Stimulated activated CD8-positive, alpha-beta memory T cell treated with anti-CD3 and anti-CD28 coated beads, Interleukin-7, amount 100 ng/mL, for 48 hours (primary cell): ENCODE data around the gene MED12L.
"Not testable (repeated sequence)": the region's sequence is repeated elsewhere in the genome, so short reads cannot be mapped to it uniquely, and the experiment has no call there.

Experiments
- DNase-seq, 2 donors: peaks; one replicate each; pipeline ENCODE4 v3.0.0-alpha.2; 2020; ENCODE audit warnings: low read depth in 1 of 2; ENCODE audit errors: extremely low read depth in 1 of 2

The MED12L gene

GRCh38 chr3:151085227-151085888 is at the start of gene MED12L:
Gene MED12L, plus strand, starts transcription at chr3:151085664. Its CDS starts 1,263 bp downstream, at chr3:151086927.
- peak; percentile 47 to 53 for DNase-seq

GRCh38 chr3:151037746-151038477 is 47.6 kb upstream of the MED12L start:
- no peak for DNase-seq

GRCh38 chr3:151044706-151045105 is 40.8 kb upstream of the MED12L start:
- DNase-seq, result no peak

- no peak for DNase-seq
These were observed 37.8 kb upstream of the MED12L start for GRCh38 chr3:151047636-151048035.

GRCh38 chr3:151051533-151051932 is 33.9 kb upstream of the MED12L start:
- DNase-seq, result no peak

- no peak for DNase-seq
These were observed 33.1 kb upstream of the MED12L start for GRCh38 chr3:151052346-151052745.

GRCh38 chr3:151052756-151053155 is 32.7 kb upstream of the MED12L start:
- no peak for DNase-seq

GRCh38 chr3:151058740-151059139 is 26.7 kb upstream of the MED12L start:
- DNase-seq, result no peak

GRCh38 chr3:151062611-151063010 is 22.9 kb upstream of the MED12L start:
- DNase-seq, result no peak

GRCh38 chr3:151067158-151067557 is 18.3 kb upstream of the MED12L start:
- DNase-seq, result no peak

- not testable (repeated sequence) for DNase-seq
These were observed 12.6 kb upstream of the MED12L start for GRCh38 chr3:151072842-151073241.

GRCh38 chr3:151074256-151074655 is 11.2 kb upstream of the MED12L start:
- DNase-seq, result no peak

GRCh38 chr3:151075869-151076562 is 9.4 kb upstream of the MED12L start:
- no peak for DNase-seq

GRCh38 chr3:151076626-151077025 is 8.8 kb upstream of the MED12L start:
- no peak for DNase-seq

- not testable (repeated sequence) for DNase-seq
These were observed 4.4 kb upstream of the MED12L start for GRCh38 chr3:151081082-151081481.

- DNase-seq, result no peak
These were observed 2.3 kb upstream of the MED12L start for GRCh38 chr3:151082880-151083838.

GRCh38 chr3:151084893-151085226 is 604 bp upstream of the MED12L start:
- DNase-seq, result no peak

GRCh38 chr3:151085889-151086483 is 522 bp downstream of the MED12L start:
- peak in 1 of 2 donors; percentile 7 for DNase-seq

- peak; percentile 49 to 53 for DNase-seq
These were observed 1.3 kb downstream of the MED12L start for GRCh38 chr3:151086484-151087456.
